Right cardiac atrium (tissue), 5 donors: ENCODE data around the gene MYBPH. TPM values are rescaled to one million over a fixed set of nuclear protein-coding genes. Genes with fewer than 3 reads are reported as not detected.

Experiments
- ATAC-seq, 2 donors: fragments of 200-7000 bp; cut with Tn5 transposase; one replicate each; pipeline versions ENCODE4 v1.8.0 to v1.9.1; 2020; ENCODE audit warnings: moderate library complexity in 2 of 2, mild to moderate bottlenecking in 1 of 2
- DNase-seq, 3 donors: peaks; one replicate each; pipeline ENCODE4 v3.0.0-alpha.2; 2020
- H3K27ac ChIP-seq: one replicate; pipeline ENCODE4 v1.5.1; 2013; ENCODE audit warnings: mild to moderate bottlenecking, low read length, control low read depth, moderate library complexity
- H3K27me3 ChIP-seq: one replicate; pipeline ENCODE4 v1.6.1; 2013; ENCODE audit not compliant: control insufficient read depth, insufficient read depth
- H3K4me1 ChIP-seq: one replicate; pipeline ENCODE4 v1.6.1; 2013; ENCODE audit warnings: low read length; ENCODE audit not compliant: control insufficient read depth, insufficient read depth
- H3K4me3 ChIP-seq: one replicate; pipeline ENCODE4 v1.5.1; 2013; ENCODE audit warnings: low read length, control low read depth
- H3K9me3 ChIP-seq: one replicate; pipeline ENCODE4 v1.6.1; 2013; ENCODE audit warnings: low read length; ENCODE audit not compliant: control insufficient read depth
- WGBS: extraction: QIAGEN DNeasy Blood & Tissue Kit; methylation state at CpG from one replicate; pipeline ENCODE4 v1.1.7; 2013; 5-methylcytosine and 5-hydroxymethylcytosine counted together
- intact Hi-C, 4 donors: fragments of 100-400 bp; cut with DNase I; formaldehyde crosslinking; loops; one replicate each; pipeline versions ENCODE4 v1.11.0 to v1.14.0; 2022 to 2023
- polyA plus RNA-seq: library from polyadenylated mRNA; stranded (reverse); fragments of 200-250 nt; gene quantifications from one replicate; pipeline ENCODE4 v1.2.3, GENCODE V29; 2013
- total RNA-seq, 4 donors: library from RNA; stranded (reverse); fragmentation: NEBNext Ultra II Directional; extraction: Animal tissue kit (Norgen Biotek cat#: 25700); gene quantifications; one replicate each; pipeline ENCODE4 v1.2.1, GENCODE V29; 2021
- donor health status: healthy with polysubstance abuse.
- donor health status: DM: no; HTN: yes; CAD: no.
- donor health status: DM: no; HTN: no; CAD: no.
- donor health status: DM: no; HTN: yes; CAD: no; lungs with severe emphysema.
- donor health status: DM: yes; HTN: yes; CAD: no.

Gene MYBPH
- total and polyA plus RNA-seq, 5 donors = 0.07 TPM; not detected in 4

- intact Hi-C loops = no loop called here
- no peak for ATAC-seq
- no peaks in the 10 kb centered on the region for H3K4me1 ChIP-seq
- DNase-seq = no peak
- H3K4me3 ChIP-seq = no peak overlapping the region
- no peak overlapping the region for H3K27ac ChIP-seq
- H3K9me3 ChIP-seq = no peaks in the 10 kb centered on the region
- WGBS = 93% methylated on average over 28 of the region's 28 CpGs
- no peaks in the 10 kb centered on the region for H3K27me3 ChIP-seq
These were observed 10.4 kb downstream of the MYBPH start for GRCh38 chr1:203165101-203165799.

DNA sequence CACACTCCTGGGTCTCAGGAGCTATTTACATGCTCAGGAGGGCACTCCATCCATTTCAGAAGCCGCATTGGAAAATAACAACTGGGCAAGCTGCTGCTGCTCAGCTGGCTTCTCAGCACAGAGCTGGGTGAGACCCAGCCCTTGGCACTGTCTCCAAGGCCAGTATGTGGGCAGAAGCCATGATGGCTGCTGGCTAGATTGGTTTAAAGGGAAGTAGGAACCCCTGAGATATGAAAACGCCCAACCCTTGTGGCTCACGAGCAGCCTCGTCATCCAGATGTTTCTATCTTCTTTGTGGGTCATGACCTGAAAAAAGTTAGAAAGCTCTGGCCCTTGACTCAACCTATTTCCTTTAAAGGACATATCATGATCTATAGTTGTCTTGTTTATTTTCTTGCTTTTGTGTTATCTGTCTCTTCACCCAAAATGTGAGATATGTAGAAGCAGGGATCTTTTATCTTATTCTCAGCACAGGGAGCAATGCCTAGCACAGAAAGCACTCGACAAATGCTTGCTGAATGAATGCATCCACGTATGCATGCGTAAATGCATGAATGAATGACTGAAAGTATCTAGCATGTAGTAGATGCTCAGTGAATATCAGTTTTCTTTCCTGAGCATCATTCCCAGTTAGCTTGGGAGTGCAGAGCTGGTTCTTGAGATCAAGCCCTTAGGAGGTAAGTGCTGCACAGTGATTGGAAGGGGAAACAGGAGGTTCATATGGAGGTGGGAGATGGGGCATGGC lies 11.6 kb downstream of the MYBPH start:
- Histone ChIP-seq H3K9me3 (no peaks in the 10 kb centered on the region), H3K4me3 (no peak overlapping the region), H3K27me3 (no peaks in the 10 kb centered on the region), H3K4me1 (no peaks in the 10 kb centered on the region), H3K27ac (no peak overlapping the region)
- ATAC-seq = no peak
- DNase-seq = no peak
- intact Hi-C loops = no loop called here
- whole genome bisulfite sequencing = 65% methylated on average over 7 of the region's 7 CpGs

DNA sequence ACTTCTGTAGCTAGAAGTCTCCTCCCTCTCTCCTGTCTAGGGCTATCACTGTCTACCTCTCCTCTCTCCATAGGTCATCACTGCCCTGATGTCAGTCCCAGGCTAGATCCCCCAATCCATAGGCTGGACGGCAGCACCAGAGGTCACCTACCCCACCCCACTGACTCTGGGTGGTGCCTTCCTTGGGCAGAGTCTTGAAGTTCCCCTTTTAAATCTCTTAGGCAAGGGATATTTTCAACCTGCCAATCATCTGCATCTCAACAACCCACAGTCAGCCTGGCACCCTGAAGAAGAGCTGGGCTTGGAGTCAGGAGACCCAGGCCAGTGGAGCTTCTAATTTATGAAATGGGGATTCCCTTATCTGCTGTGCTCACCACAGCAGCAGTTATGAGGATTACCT lies 13.2 kb downstream of the MYBPH start:
- intact Hi-C loops = no loop called here
- Histone ChIP-seq H3K27me3 (no peaks in the 10 kb centered on the region), H3K27ac (no peak overlapping the region), H3K4me1 (no peaks in the 10 kb centered on the region), H3K9me3 (no peaks in the 10 kb centered on the region), H3K4me3 (no peak overlapping the region)
- ATAC-seq (peak in 1 of 2 donors; percentile 7), DNase-seq (peak in 1 of 3 donors; percentile 4)
- WGBS = 73% methylated on average over 1 of the region's 1 CpG

DNA sequence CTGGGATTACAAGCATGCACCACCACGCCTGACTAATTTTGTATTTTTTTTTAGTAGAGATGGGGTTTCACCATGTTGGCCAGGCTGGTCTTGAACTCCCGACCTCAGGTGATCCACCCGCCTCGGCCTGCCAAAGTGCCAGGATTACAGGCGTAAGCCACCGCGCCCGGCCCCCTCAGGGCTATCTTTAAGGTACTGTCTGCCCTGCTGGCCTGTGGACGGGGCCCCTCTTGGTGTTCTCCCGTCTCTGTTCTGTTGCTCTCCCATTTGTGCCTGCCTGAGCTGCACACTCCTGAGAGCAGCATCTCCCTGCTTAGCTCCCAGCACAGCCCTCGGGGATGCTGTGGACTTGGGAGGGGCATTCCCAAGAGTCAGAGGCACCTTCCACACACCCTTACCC lies 13.9 kb downstream of the MYBPH start:
- H3K9me3 ChIP-seq = no peaks in the 10 kb centered on the region
- H3K4me3 ChIP-seq = no peak overlapping the region
- intact Hi-C loops = no loop called here
- no peak overlapping the region for H3K27ac ChIP-seq
- ATAC-seq (no peak), DNase-seq (no peak)
- WGBS = 94% methylated on average over 11 of the region's 11 CpGs
- H3K27me3 ChIP-seq = no peaks in the 10 kb centered on the region
- H3K4me1 ChIP-seq = no peaks in the 10 kb centered on the region

GRCh38 chr1:203161175-203161574 lies 14.5 kb downstream of the MYBPH start:
- WGBS = 83% methylated on average over 6 of the region's 6 CpGs
- no peak overlapping the region for H3K27ac ChIP-seq
- intact Hi-C loops = no loop called here
- no peaks in the 10 kb centered on the region for H3K4me1 ChIP-seq
- H3K4me3 ChIP-seq = no peak overlapping the region
- H3K27me3 ChIP-seq = no peaks in the 10 kb centered on the region
- no peak for DNase-seq
- ATAC-seq = no peak
- H3K9me3 ChIP-seq = no peaks in the 10 kb centered on the region

DNA sequence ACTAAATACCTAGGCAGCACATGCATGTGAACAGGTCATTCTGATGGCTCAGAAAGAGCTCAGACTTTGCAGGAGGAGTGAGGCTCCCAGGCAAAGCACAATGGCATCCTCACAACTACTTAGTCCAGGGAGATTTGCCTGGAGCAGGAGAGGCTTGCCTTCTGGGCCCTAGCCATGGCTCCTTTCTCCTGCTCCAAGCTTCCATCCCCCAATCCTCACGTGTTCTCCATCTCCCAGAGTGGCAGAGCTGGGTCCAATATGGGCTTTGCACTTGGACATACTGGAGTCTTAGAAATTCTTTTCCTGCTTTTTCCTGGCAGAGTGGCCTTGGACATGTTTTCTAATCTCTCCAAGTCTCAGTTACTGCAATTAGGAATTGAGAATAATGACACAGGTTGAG lies 15.8 kb downstream of the MYBPH start:
- Histone ChIP-seq H3K27ac (no peak overlapping the region), H3K4me3 (no peak overlapping the region), H3K9me3 (no peaks in the 10 kb centered on the region), H3K4me1 (peaks cover 3% of the 10 kb centered on the region), H3K27me3 (no peaks in the 10 kb centered on the region)
- no peak for ATAC-seq
- intact Hi-C loops = no loop called here
- DNase-seq = no peak
- 79% methylated on average over 1 of the region's 1 CpG for WGBS

- ATAC-seq (no peak), DNase-seq (no peak)
- WGBS = 84% methylated on average over 9 of the region's 9 CpGs
- H3K27ac ChIP-seq = no peak overlapping the region
- H3K4me3 ChIP-seq = no peak overlapping the region
- no peaks in the 10 kb centered on the region for H3K9me3 ChIP-seq
- intact Hi-C loops = no loop called here
- H3K27me3 ChIP-seq = no peaks in the 10 kb centered on the region
- peaks cover 6% of the 10 kb centered on the region for H3K4me1 ChIP-seq
These were observed 16.5 kb downstream of the MYBPH start for GRCh38 chr1:203158960-203159665.

- WGBS = 81% methylated on average over 1 of the region's 1 CpG
- DNase-seq = no peak
These were observed 17.2 kb downstream of the MYBPH start for GRCh38 chr1:203158423-203158822.

DNA sequence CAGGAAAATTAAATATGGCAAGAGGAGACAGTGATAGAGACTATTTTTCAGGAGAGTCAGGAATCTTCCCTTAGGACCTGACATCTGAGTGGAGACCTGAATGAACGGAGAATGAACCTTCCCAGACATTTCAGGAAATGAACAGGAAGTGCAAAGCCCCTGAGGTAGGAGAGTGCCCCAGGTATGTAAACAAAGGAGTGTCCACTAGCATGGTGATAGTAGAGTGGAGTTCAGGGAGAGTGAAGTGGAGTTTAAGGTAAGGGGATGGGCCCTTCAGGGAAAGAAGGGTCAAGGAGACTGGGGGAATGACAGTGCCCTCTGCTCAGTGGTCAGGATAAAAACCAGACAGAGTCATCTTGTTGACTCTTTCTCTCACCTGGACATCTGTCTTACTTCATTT lies 19.3 kb downstream of the MYBPH start:
- H3K4me3 ChIP-seq = no peak overlapping the region
- intact Hi-C loops = no loop called here
- DNase-seq = no peak
- no peaks in the 10 kb centered on the region for H3K9me3 ChIP-seq
- H3K27me3 ChIP-seq = no peaks in the 10 kb centered on the region
- peaks cover 9% of the 10 kb centered on the region for H3K4me1 ChIP-seq
- ATAC-seq = no peak
- H3K27ac ChIP-seq = no peak overlapping the region
- 66% methylated on average over 1 of the region's 1 CpG for WGBS

More at GRCh38 chr1:203158423-203158822, 17.2 kb downstream of the MYBPH start:
- intact Hi-C loops = no loop called here
- H3K9me3 ChIP-seq = no peaks in the 10 kb centered on the region
- no peak for ATAC-seq
- H3K4me3 ChIP-seq = no peak overlapping the region
- no peak overlapping the region for H3K27ac ChIP-seq
- H3K4me1 ChIP-seq = peaks cover 9% of the 10 kb centered on the region
- H3K27me3 ChIP-seq = no peaks in the 10 kb centered on the region

DNA sequence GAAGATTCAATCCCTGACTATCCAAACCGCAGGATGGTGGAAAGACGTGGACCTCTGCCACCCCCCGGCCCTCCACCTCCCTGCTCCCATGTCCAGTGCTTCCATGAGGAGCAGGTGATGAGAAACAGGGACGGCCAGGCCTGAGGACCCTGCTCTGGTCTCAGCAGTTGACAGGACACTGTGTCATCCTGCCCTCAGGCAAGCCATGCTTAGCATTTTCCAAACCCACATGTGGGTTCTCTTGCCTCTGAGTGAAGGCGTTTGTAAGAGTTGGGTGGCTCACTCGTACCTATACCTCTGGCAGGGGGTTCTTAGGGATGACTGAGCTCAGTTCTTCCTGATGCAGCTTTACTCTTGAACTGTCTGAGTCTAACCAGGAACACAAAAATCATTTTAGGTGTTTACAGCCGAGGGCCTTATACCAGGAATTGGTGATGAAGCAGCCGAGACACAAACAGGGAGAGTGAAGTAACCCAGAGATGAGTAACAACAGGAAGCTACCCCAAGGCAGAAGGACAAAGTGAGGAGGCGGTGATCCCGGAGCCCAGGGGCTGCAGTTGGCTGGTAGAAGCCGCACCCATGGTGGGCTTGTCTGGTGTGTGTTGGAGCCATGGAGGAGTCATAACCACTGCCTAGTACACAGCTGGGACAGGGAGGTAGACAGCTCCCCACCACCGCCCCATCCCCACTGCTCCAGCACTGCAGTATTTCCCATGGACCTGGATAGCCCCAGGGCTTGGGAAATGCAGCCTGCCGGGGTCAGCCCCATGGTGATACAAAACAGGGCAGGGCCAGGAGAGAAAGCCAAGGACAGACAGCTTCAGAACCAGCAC lies 21.4 kb downstream of the MYBPH start:
- WGBS = 62% methylated on average over 13 of the region's 13 CpGs
- Histone ChIP-seq H3K27me3 (no peaks in the 10 kb centered on the region), H3K27ac (no peak overlapping the region), H3K4me3 (no peak overlapping the region), H3K9me3 (no peaks in the 10 kb centered on the region), H3K4me1 (peaks cover 12% of the 10 kb centered on the region)
- DNase-seq (no peak), ATAC-seq (peak; percentile 7 to 13)
- intact Hi-C loops = no loop called here
